MCF 10A (cell line): ENCODE measurements around the gene PPCDC. TPM values are rescaled to one million over a fixed set of nuclear protein-coding genes. Genes with fewer than 3 reads are reported as not detected.

Experiments
- BruUV-seq: library from RNA; stranded (reverse); fragments of 400-500 nt; replicated peaks from 2 replicates; lab custom pipeline; 2021; lab: Mats Ljungman, UMichigan
- CTCF ChIA-PET: fragments of 300-600 bp; sonication (Branson Sonifier 250); formaldehyde crosslinking; extraction: SDS; loops from one replicate; lab custom pipeline; 2021; ENCODE audit warnings: antibody characterized with exemption, inconsistent platforms; lab: Yijun Ruan, JAX
- POLR2A ChIA-PET: fragments of 300-600, 350-650 bp; sonication (Branson Sonifier 250); formaldehyde crosslinking; extraction: SDS; loops from one replicate; lab custom pipeline; 2020; ENCODE audit warnings: antibody characterized with exemption, inconsistent platforms; lab: Yijun Ruan, JAX
- DNase-seq: peaks from one replicate; pipeline ENCODE4 v3.0.0-alpha.2; 2018; ENCODE audit not compliant: unreplicated experiment
- H3K27ac Mint-ChIP-seq: one replicate; pipeline ENCODE4 v1.8.0; 2022; ENCODE audit warnings: mild to moderate bottlenecking, low read depth, mixed read lengths; ENCODE audit not compliant: unreplicated experiment
- H3K27me3 Mint-ChIP-seq: one replicate; pipeline ENCODE4 v1.8.0; 2022; ENCODE audit warnings: mixed read lengths; ENCODE audit not compliant: insufficient read depth, unreplicated experiment
- H3K36me3 Mint-ChIP-seq: one replicate; pipeline ENCODE4 v1.8.0; 2022; ENCODE audit warnings: mild to moderate bottlenecking, moderate library complexity, mixed read lengths; ENCODE audit not compliant: insufficient read depth, unreplicated experiment
- H3K4me1 Mint-ChIP-seq: one replicate; pipeline ENCODE4 v1.8.0; 2022; ENCODE audit warnings: mixed read lengths; ENCODE audit not compliant: insufficient read depth, unreplicated experiment
- H3K4me3 Mint-ChIP-seq: one replicate; pipeline ENCODE4 v1.8.0; 2022; ENCODE audit warnings: mild to moderate bottlenecking, moderate library complexity, mixed read lengths; ENCODE audit not compliant: unreplicated experiment
- H3K9me3 Mint-ChIP-seq: one replicate; pipeline ENCODE4 v1.8.0; 2022; ENCODE audit warnings: mixed read lengths; ENCODE audit not compliant: unreplicated experiment
- CTCF ChIP-seq: fragments of 200-600 bp; IDR thresholded peaks from one replicate; pipeline ENCODE4 v1.8.0; 2022; ENCODE audit warnings: antibody characterized with exemption, mild to moderate bottlenecking; ENCODE audit not compliant: unreplicated experiment
- intact Hi-C: fragments of 100-400 bp; cut with micrococcal nuclease; formaldehyde crosslinking; loops from 2 replicates; pipeline ENCODE4 v1.14.1; 2022
- total RNA-seq: library from RNA; stranded (reverse); gene quantifications from 2 replicates; pipeline ENCODE4 v1.2.3, GENCODE V29; 2022

The PPCDC gene
- total RNA-seq, 1 experiment from 2014 or later = 25.1 TPM

- POLR2A ChIA-PET = interaction anchor here (0.5 kb wide), 1 partner anchor 116 kb away, joined by 3 read pairs; no protein-coding TSS in a partner anchor
- peaks cover 38% of the 10 kb centered on the region for H3K27me3 Mint-ChIP-seq
Measured at GRCh38 chr15:75007216-75007615, 16.2 kb upstream of the PPCDC start.

GRCh38 chr15:75008221-75008625 lies 15.2 kb upstream of the PPCDC start:
- Mint-ChIP-seq H3K4me1 (no peaks in the 10 kb centered on the region), H3K4me3 (no peak overlapping the region), H3K9me3 (no peaks in the 10 kb centered on the region), H3K27me3 (peaks cover 29% of the 10 kb centered on the region), H3K36me3 (no peaks in the 10 kb centered on the region), H3K27ac (no peak overlapping the region)
- intact Hi-C loops = no loop called here
- DNase-seq = no peak
- TF ChIP-seq CTCF = no peak
- ChIA-PET CTCF (interaction anchor here (1.0 kb wide), 1 partner anchor 208 kb away, joined by 3 read pairs; no protein-coding TSS in a partner anchor), POLR2A (no interaction called here)
- BruUV-seq = no TSS peak

More at GRCh38 chr15:75007216-75007615, 16.2 kb upstream of the PPCDC start:
- intact Hi-C loops = no loop called here
- no peak for TF ChIP-seq CTCF
- Mint-ChIP-seq H3K9me3 (no peaks in the 10 kb centered on the region), H3K4me3 (no peak overlapping the region), H3K4me1 (no peaks in the 10 kb centered on the region), H3K36me3 (no peaks in the 10 kb centered on the region), H3K27ac (no peak overlapping the region)
- DNase-seq = no peak
- no TSS peak for BruUV-seq
- CTCF ChIA-PET = interaction anchor here (0.6 to 1.0 kb wide), 3 partner anchors 207 to 1349 kb away, joined by 3 to 4 read pairs (median 3); no protein-coding TSS in a partner anchor

- Mint-ChIP-seq H3K4me3 (no peak overlapping the region), H3K27me3 (peaks cover 29% of the 10 kb centered on the region), H3K9me3 (no peaks in the 10 kb centered on the region), H3K4me1 (no peaks in the 10 kb centered on the region), H3K27ac (no peak overlapping the region), H3K36me3 (no peaks in the 10 kb centered on the region)
- CTCF ChIA-PET = interaction anchor here (1.0 kb wide), 1 partner anchor 209 kb away, joined by 3 read pairs; no protein-coding TSS in a partner anchor
- DNase-seq = no peak
- no peak for TF ChIP-seq CTCF
- no TSS peak for BruUV-seq
- POLR2A ChIA-PET = no interaction called here
- intact Hi-C loops = no loop called here
Measured at GRCh38 chr15:75008629-75009326, 14.6 kb upstream of the PPCDC start.

GRCh38 chr15:75016431-75016830 lies 7.0 kb upstream of the PPCDC start:
- Mint-ChIP-seq H3K27ac (no peak overlapping the region), H3K36me3 (no peaks in the 10 kb centered on the region), H3K4me1 (no peaks in the 10 kb centered on the region), H3K27me3 (peaks cover 2% of the 10 kb centered on the region), H3K9me3 (no peaks in the 10 kb centered on the region), H3K4me3 (no peak overlapping the region)
- ChIA-PET CTCF (no interaction called here), POLR2A (no interaction called here)
- no TSS peak for BruUV-seq
- TF ChIP-seq CTCF = no peak
- intact Hi-C loops = no loop called here
- DNase-seq = no peak
